ENCODE data around the gene CHFR. TPM values are rescaled to one million over a fixed set of nuclear protein-coding genes. Genes with fewer than 3 reads are reported as not detected.
"Not testable (repeated sequence)": the region's sequence is repeated elsewhere in the genome, so short reads cannot be mapped to it uniquely, and the experiment has no call there.

The CHFR gene
- total RNA-seq, 1 experiment from 2014 or later: 74.0 TPM

GRCh38 chr12:132836795-132837331 is 50.5 kb downstream of the CHFR start:
- H3K27ac ChIP-seq (ENCODE audit: low read length): no peak overlapping the region
- intact Hi-C loops (cut with micrococcal nuclease; ENCODE audit: unreplicated experiment): no loop called here
- H3K36me3 ChIP-seq (ENCODE audit: control insufficient read depth, insufficient read depth, low read length): peaks cover 10% of the 10 kb centered on the region
- in situ Hi-C loops (cut with HindIII; ENCODE audit: low pct_unique_long_range_greater_than_20kb, low sequenced_read_pairs): no loop called here
- TF ChIP-seq TCF7L2 (IDR thresholded peaks at IDR 0.05; ENCODE audit: low read depth, low read length) (no peak), POLR2AphosphoS5 (IDR thresholded peaks at IDR 0.05; ENCODE audit: low read depth, low read length) (no peak), REST (IDR thresholded peaks at IDR 0.05; ENCODE audit: insufficient read depth in 1 of 2, low read depth in 2 of 2, low read length in 1 of 2) (no peak), SIN3A (IDR thresholded peaks at IDR 0.05; ENCODE audit: borderline replicate concordance, insufficient read depth, low read depth, low read length) (no peak)
- TF ChIP-seq, protein P1, sequence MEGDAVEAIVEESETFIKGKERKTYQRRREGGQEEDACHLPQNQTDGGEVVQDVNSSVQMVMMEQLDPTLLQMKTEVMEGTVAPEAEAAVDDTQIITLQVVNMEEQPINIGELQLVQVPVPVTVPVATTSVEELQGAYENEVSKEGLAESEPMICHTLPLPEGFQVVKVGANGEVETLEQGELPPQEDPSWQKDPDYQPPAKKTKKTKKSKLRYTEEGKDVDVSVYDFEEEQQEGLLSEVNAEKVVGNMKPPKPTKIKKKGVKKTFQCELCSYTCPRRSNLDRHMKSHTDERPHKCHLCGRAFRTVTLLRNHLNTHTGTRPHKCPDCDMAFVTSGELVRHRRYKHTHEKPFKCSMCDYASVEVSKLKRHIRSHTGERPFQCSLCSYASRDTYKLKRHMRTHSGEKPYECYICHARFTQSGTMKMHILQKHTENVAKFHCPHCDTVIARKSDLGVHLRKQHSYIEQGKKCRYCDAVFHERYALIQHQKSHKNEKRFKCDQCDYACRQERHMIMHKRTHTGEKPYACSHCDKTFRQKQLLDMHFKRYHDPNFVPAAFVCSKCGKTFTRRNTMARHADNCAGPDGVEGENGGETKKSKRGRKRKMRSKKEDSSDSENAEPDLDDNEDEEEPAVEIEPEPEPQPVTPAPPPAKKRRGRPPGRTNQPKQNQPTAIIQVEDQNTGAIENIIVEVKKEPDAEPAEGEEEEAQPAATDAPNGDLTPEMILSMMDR (IDR thresholded peaks at IDR 0.05): no peak
- no peaks in the 10 kb centered on the region for H3K27me3 ChIP-seq (ENCODE audit: control insufficient read depth, insufficient read depth, low read length)
- H3K4me1 ChIP-seq (ENCODE audit: control insufficient read depth, insufficient read depth, low read length): no peaks in the 10 kb centered on the region
- ATAC-seq (no peak), DNase-seq (ENCODE audit: low read depth, low spot score) (no peak)
- H3K9me3 ChIP-seq (ENCODE audit: control insufficient read depth, insufficient read depth, low read depth, low read length): no peaks in the 10 kb centered on the region
- no peak overlapping the region for H3K4me3 ChIP-seq (ENCODE audit: low read depth in 2 of 2, low read length in 2 of 2)
- no TSS peak for BruUV-seq (replicated peaks)
- ChIA-PET CTCF (no interaction called here), POLR2A (no interaction called here)

- POLR2A ChIA-PET; ATAC-seq; H3K9me3 ChIP-seq (ENCODE audit: control insufficient read depth, insufficient read depth, low read depth, low read length); CTCF ChIA-PET; intact Hi-C loops (cut with micrococcal nuclease; ENCODE audit: unreplicated experiment); BruUV-seq (replicated peaks); H3K27me3 ChIP-seq (ENCODE audit: control insufficient read depth, insufficient read depth, low read length); H3K36me3 ChIP-seq (ENCODE audit: control insufficient read depth, insufficient read depth, low read length); DNase-seq (ENCODE audit: low read depth, low spot score); H3K27ac ChIP-seq (ENCODE audit: low read length); H3K4me3 ChIP-seq (ENCODE audit: low read depth in 2 of 2, low read length in 2 of 2); H3K4me1 ChIP-seq (ENCODE audit: control insufficient read depth, insufficient read depth, low read length); in situ Hi-C loops (cut with HindIII; ENCODE audit: low pct_unique_long_range_greater_than_20kb, low sequenced_read_pairs): not testable (repeated sequence)
Observed at GRCh38 chr12:132836230-132836629, 51.2 kb downstream of the CHFR start.

GRCh38 chr12:132835076-132836025 is 52.1 kb downstream of the CHFR start:
- TF ChIP-seq, protein P1 (IDR thresholded peaks at IDR 0.05): no peak
- no peak for TF ChIP-seq TCF7L2 (IDR thresholded peaks at IDR 0.05; ENCODE audit: low read depth, low read length)
- TF ChIP-seq POLR2AphosphoS5 (IDR thresholded peaks at IDR 0.05; ENCODE audit: low read depth, low read length): no peak
- TF ChIP-seq REST (IDR thresholded peaks at IDR 0.05; ENCODE audit: insufficient read depth in 1 of 2, low read depth in 2 of 2, low read length in 1 of 2): no peak
- TF ChIP-seq SIN3A (IDR thresholded peaks at IDR 0.05; ENCODE audit: borderline replicate concordance, insufficient read depth, low read depth, low read length): no peak
- ATAC-seq (no peak), DNase-seq (ENCODE audit: low read depth, low spot score) (no peak)
- no peaks in the 10 kb centered on the region for H3K36me3 ChIP-seq (ENCODE audit: control insufficient read depth, insufficient read depth, low read length)
- in situ Hi-C loops (cut with HindIII; ENCODE audit: low pct_unique_long_range_greater_than_20kb, low sequenced_read_pairs) (no loop called here), intact Hi-C loops (cut with micrococcal nuclease; ENCODE audit: unreplicated experiment) (no loop called here)
- no peaks in the 10 kb centered on the region for H3K9me3 ChIP-seq (ENCODE audit: control insufficient read depth, insufficient read depth, low read depth, low read length)
- ChIA-PET CTCF (no interaction called here), POLR2A (no interaction called here)
- H3K4me1 ChIP-seq (ENCODE audit: control insufficient read depth, insufficient read depth, low read length): no peaks in the 10 kb centered on the region
- H3K4me3 ChIP-seq (ENCODE audit: low read depth in 2 of 2, low read length in 2 of 2): no peak overlapping the region
- no peak overlapping the region for H3K27ac ChIP-seq (ENCODE audit: low read length)
- no TSS peak for BruUV-seq (replicated peaks)
- no peaks in the 10 kb centered on the region for H3K27me3 ChIP-seq (ENCODE audit: control insufficient read depth, insufficient read depth, low read length)

Measured in Panc1 (cell line).